ENCODE results near the gene MYO1G. TPM values are rescaled to one million over a fixed set of nuclear protein-coding genes. Genes with fewer than 3 reads are reported as not detected.
A peak's percentile ranks its signal among the peaks of the same experiment; 100 is the strongest.

MYO1G gene
- total RNA-seq, 2 donors from 2014 or later, result 0.78 to 2.2 TPM

GRCh38 chr7:45013465-45013967 lies 34.7 kb upstream of the MYO1G start:
- Histone ChIP-seq H3K4me1 (peaks cover 0 to 4% of the 10 kb centered on the region in 2 donors), H3K36me3 (peaks cover 6% of the 10 kb centered on the region), H3K9me3 (no peaks in the 10 kb centered on the region), H3K4me3 (no peak overlapping the region), H3K27ac (no peak overlapping the region), H3K27me3 (no peaks in the 10 kb centered on the region)
- no peak for DNase-seq (ENCODE audit: low spot score)
- no peak for TF ChIP-seq CTCF (IDR thresholded peaks at IDR 0.05)

- peaks cover 6% of the 10 kb centered on the region for H3K36me3 ChIP-seq
- H3K27me3 ChIP-seq, result no peaks in the 10 kb centered on the region
- no peak overlapping the region for H3K27ac ChIP-seq
- no peak for DNase-seq (ENCODE audit: low spot score)
- H3K4me3 ChIP-seq, result no peak overlapping the region
- no peak for TF ChIP-seq CTCF (IDR thresholded peaks at IDR 0.05)
- H3K9me3 ChIP-seq, result no peaks in the 10 kb centered on the region
- H3K4me1 ChIP-seq, result peaks cover 0 to 7% of the 10 kb centered on the region in 2 donors
These were observed 28.9 kb upstream of the MYO1G start for GRCh38 chr7:45007571-45008328.

GRCh38 chr7:45007106-45007505 lies 28.3 kb upstream of the MYO1G start:
- TF ChIP-seq CTCF (IDR thresholded peaks at IDR 0.05), result no peak
- Histone ChIP-seq H3K4me1 (peaks cover 0 to 9% of the 10 kb centered on the region in 2 donors), H3K36me3 (peaks cover under 1% of the 10 kb centered on the region), H3K4me3 (no peak overlapping the region), H3K9me3 (no peaks in the 10 kb centered on the region), H3K27me3 (no peaks in the 10 kb centered on the region), H3K27ac (no peak overlapping the region)
- no peak for DNase-seq (ENCODE audit: low spot score)

- no peaks in the 10 kb centered on the region for H3K36me3 ChIP-seq
- H3K27me3 ChIP-seq, result no peaks in the 10 kb centered on the region
- no peak overlapping the region for H3K27ac ChIP-seq
- peaks cover 0 to 28% of the 10 kb centered on the region in 2 donors for H3K4me1 ChIP-seq
- TF ChIP-seq CTCF (IDR thresholded peaks at IDR 0.05), result no peak
- no peak for DNase-seq (ENCODE audit: low spot score)
- H3K4me3 ChIP-seq, result no peak overlapping the region
- H3K9me3 ChIP-seq, result no peaks in the 10 kb centered on the region
These were observed 25.0 kb upstream of the MYO1G start for GRCh38 chr7:45003789-45004188.

- Histone ChIP-seq H3K9me3 (no peaks in the 10 kb centered on the region), H3K27ac (peak overlapping the region in 1 of 2 donors; percentile 93), H3K4me3 (no peak overlapping the region), H3K27me3 (no peaks in the 10 kb centered on the region), H3K36me3 (no peaks in the 10 kb centered on the region), H3K4me1 (peaks cover 0 to 35% of the 10 kb centered on the region in 2 donors)
- DNase-seq (ENCODE audit: low spot score), result no peak
- TF ChIP-seq CTCF (IDR thresholded peaks at IDR 0.05), result no peak
These were observed 23.0 kb upstream of the MYO1G start for GRCh38 chr7:45001826-45002225.

Measured in right atrium auricular region (tissue), 2 donors.